Choroid plexus epithelial cell (primary cell): ENCODE data around the gene THSD7B.

ENCODE experiments used
- DNase-seq: peaks from one replicate; pipeline ENCODE4 v3.0.0-alpha.2; 2010; ENCODE audit warnings: low read depth
- H3K4me3 ChIP-seq: 2 replicates; pipeline ENCODE4 v1.5.1; 2011; ENCODE audit warnings: low read depth, mild to moderate bottlenecking, control low read depth, low read length, moderate library complexity
- CTCF ChIP-seq: conservative IDR thresholded peaks from 2 replicates; pipeline ENCODE4 v1.5.1; 2011; ENCODE audit warnings: low read depth, mild to moderate bottlenecking, control low read depth, inconsistent platforms, low read length, moderate library complexity

THSD7B gene

GRCh38 chr2:136990316-136990715 lies 225.0 kb downstream of the THSD7B start:
- H3K4me3 ChIP-seq, result no peak overlapping the region
- TF ChIP-seq CTCF, result no peak
- no peak for DNase-seq

GRCh38 chr2:136994793-136995192 lies 229.4 kb downstream of the THSD7B start:
- no peak for DNase-seq
- TF ChIP-seq CTCF, result no peak
- no peak overlapping the region for H3K4me3 ChIP-seq

GRCh38 chr2:136997557-136997956 lies 232.2 kb downstream of the THSD7B start:
- H3K4me3 ChIP-seq, result no peak overlapping the region
- DNase-seq, result no peak
- no peak for TF ChIP-seq CTCF

- TF ChIP-seq CTCF, result no peak
- DNase-seq, result no peak
- H3K4me3 ChIP-seq, result no peak overlapping the region
Observed at GRCh38 chr2:137000811-137001210, 235.5 kb downstream of the THSD7B start.

GRCh38 chr2:137002896-137003295 lies 237.6 kb downstream of the THSD7B start:
- DNase-seq, result no peak
- no peak for TF ChIP-seq CTCF
- no peak overlapping the region for H3K4me3 ChIP-seq

GRCh38 chr2:137005210-137005609 lies 239.9 kb downstream of the THSD7B start:
- TF ChIP-seq CTCF, result no peak
- no peak overlapping the region for H3K4me3 ChIP-seq
- DNase-seq, result no peak

GRCh38 chr2:137007938-137008337 lies 242.6 kb downstream of the THSD7B start:
- no peak for DNase-seq

More at GRCh38 chr2:137007938-137008337, 242.6 kb downstream of the THSD7B start:
- no peak overlapping the region for H3K4me3 ChIP-seq
- no peak for TF ChIP-seq CTCF
